ENCODE results near the gene TNFRSF9.
A peak's percentile ranks its signal among the peaks of the same experiment; 100 is the strongest.

- TF ChIP-seq CTCF (IDR thresholded peaks at IDR 0.05; ENCODE audit: poor library complexity, severe bottlenecking) (peak; percentile 91), EZH2 (IDR thresholded peaks at IDR 0.05; ENCODE audit: borderline replicate concordance, insufficient read depth, low read length, poor library complexity, severe bottlenecking) (no peak), SMC3 (conservative IDR thresholded peaks at IDR 0.05; ENCODE audit: poor library complexity) (peak; percentile 81), RAD21 (conservative IDR thresholded peaks at IDR 0.05) (peak; percentile 78), TAF1 (IDR thresholded peaks at IDR 0.05; ENCODE audit: low read depth) (no peak), EP300 (conservative IDR thresholded peaks at IDR 0.05; ENCODE audit: poor library complexity, severe bottlenecking) (no peak), REST (IDR thresholded peaks at IDR 0.05; ENCODE audit: borderline replicate concordance) (no peak)
Observed at GRCh38 chr1:7975212-7975865, 34.7 kb upstream of the TNFRSF9 start.
